SK-N-SH treated with all-trans-retinoic acid at 6 μM for 48 hours (cell line): ENCODE measurements around the gene SLC10A1.

Experiments used
- ATAC-seq: fragments of 200-7000 bp; cut with Tn5 transposase; 3 replicates; pipeline ENCODE4 v1.9.1; 2020; ENCODE audit warnings: mild to moderate bottlenecking, moderate library complexity
- ARNTL ChIP-seq: fragments of 450-650 bp; formaldehyde crosslinking; IDR thresholded peaks from 2 replicates; pipeline ENCODE4 v1.5.0; 2020; ENCODE audit warnings: low read depth, mild to moderate bottlenecking, moderate library complexity, borderline replicate concordance
- BACH2 ChIP-seq: fragments of 250-450 bp; sonication (Bioruptor Pico); IDR thresholded peaks from 2 replicates; pipeline ENCODE4 v1.9.0; 2021; ENCODE audit warnings: mild to moderate bottlenecking, borderline replicate concordance
- CREB5 ChIP-seq: fragments of 250-450 bp; sonication (Bioruptor Pico); IDR thresholded peaks from 2 replicates; pipeline ENCODE4 v1.5.1; 2020; ENCODE audit warnings: low read depth, mild to moderate bottlenecking, moderate library complexity
- CSDC2 ChIP-seq: fragments of 250-450 bp; sonication (Bioruptor Pico); IDR thresholded peaks from 2 replicates; pipeline ENCODE4 v1.5.0; 2020; ENCODE audit warnings: mild to moderate bottlenecking, moderate library complexity
- CSRNP3 ChIP-seq: fragments of 250-450 bp; sonication (Bioruptor Pico); IDR thresholded peaks from 2 replicates; pipeline ENCODE4 v1.5.1; 2021; ENCODE audit warnings: mild to moderate bottlenecking, moderate library complexity
- ESRRG ChIP-seq: fragments of 250-450 bp; sonication (Bioruptor Pico); IDR thresholded peaks from 2 replicates; pipeline ENCODE4 v1.6.1; 2021; ENCODE audit warnings: mild to moderate bottlenecking
- GLIS3 ChIP-seq: fragments of 250-450 bp; sonication (Bioruptor Pico); IDR thresholded peaks from 2 replicates; pipeline ENCODE4 v1.5.0; 2020; ENCODE audit warnings: mild to moderate bottlenecking, moderate library complexity
- OSR1 ChIP-seq: fragments of 250-450 bp; sonication (Bioruptor Pico); IDR thresholded peaks from 2 replicates; pipeline ENCODE4 v1.8.0; 2022; ENCODE audit warnings: moderate library complexity, mild to moderate bottlenecking, inconsistent platforms
- PATZ1 ChIP-seq: fragments of 250-450 bp; sonication (Bioruptor Pico); IDR thresholded peaks from 2 replicates; pipeline ENCODE4 v1.8.0; 2020; ENCODE audit warnings: mild to moderate bottlenecking, moderate library complexity, borderline replicate concordance
- PPARA ChIP-seq: fragments of 250-450 bp; sonication (Bioruptor Pico); IDR thresholded peaks from 2 replicates; pipeline ENCODE4 v1.5.0; 2020; ENCODE audit warnings: mild to moderate bottlenecking, borderline replicate concordance
- RARB ChIP-seq: fragments of 250-450 bp; sonication (Bioruptor Pico); IDR thresholded peaks from 2 replicates; pipeline ENCODE4 v1.8.0; 2021; ENCODE audit warnings: mild to moderate bottlenecking, moderate library complexity
- TCF4 ChIP-seq: fragments of 250-450 bp; sonication (Bioruptor Pico); IDR thresholded peaks from 2 replicates; pipeline ENCODE4 v1.8.0; 2021; ENCODE audit warnings: mild to moderate bottlenecking, moderate library complexity, borderline replicate concordance
- TOX ChIP-seq: fragments of 250-450 bp; sonication (Bioruptor Pico); IDR thresholded peaks from 2 replicates; pipeline ENCODE4 v1.8.0; 2021; ENCODE audit warnings: mild to moderate bottlenecking, moderate library complexity, borderline replicate concordance
- TSHZ2 ChIP-seq: fragments of 250-450 bp; sonication (Bioruptor Pico); IDR thresholded peaks from 2 replicates; pipeline ENCODE4 v1.5.0; 2020; ENCODE audit warnings: mild to moderate bottlenecking, moderate library complexity
- ZC3H10 ChIP-seq: fragments of 250-450 bp; sonication (Bioruptor Pico); IDR thresholded peaks from 2 replicates; pipeline ENCODE4 v1.5.1; 2021; ENCODE audit warnings: mild to moderate bottlenecking, moderate library complexity
- ZFP3 ChIP-seq: fragments of 250-450 bp; sonication (Bioruptor Pico); IDR thresholded peaks from 2 replicates; pipeline ENCODE4 v1.5.0; 2020; ENCODE audit warnings: mild to moderate bottlenecking, moderate library complexity
- ZFP30 ChIP-seq: fragments of 450-650 bp; formaldehyde crosslinking; IDR thresholded peaks from 2 replicates; pipeline ENCODE4 v1.5.0; 2022; ENCODE audit warnings: mild to moderate bottlenecking, moderate library complexity
- ZNF70 ChIP-seq: fragments of 450-650 bp; formaldehyde crosslinking; IDR thresholded peaks from 2 replicates; pipeline ENCODE4 v1.5.0; 2020; ENCODE audit warnings: mild to moderate bottlenecking, moderate library complexity
- ZNF8 ChIP-seq: fragments of 450-650 bp; formaldehyde crosslinking; IDR thresholded peaks from 2 replicates; pipeline ENCODE4 v1.5.0; 2020; ENCODE audit warnings: mild to moderate bottlenecking, moderate library complexity

The SLC10A1 gene

GRCh38 chr14:69845050-69845581 lies 48.1 kb upstream of the SLC10A1 start:
- ATAC-seq: no peak
- no peak for TF ChIP-seq BACH2 (CRISPR knock-in tag)

GRCh38 chr14:69844171-69844570 lies 47.1 kb upstream of the SLC10A1 start:
- TF ChIP-seq ZNF8 (CRISPR knock-in tag): no peak
- TF ChIP-seq OSR1 (CRISPR knock-in tag): no peak
- TF ChIP-seq TOX (CRISPR knock-in tag): no peak
- no peak for TF ChIP-seq CSRNP3 (CRISPR knock-in tag)
- TF ChIP-seq CSDC2 (CRISPR knock-in tag): no peak
- no peak for TF ChIP-seq GLIS3 (CRISPR knock-in tag)
- TF ChIP-seq ZFP3 (CRISPR knock-in tag): no peak
- TF ChIP-seq CREB5 (CRISPR knock-in tag): no peak
- ATAC-seq: no peak

- no peak for ATAC-seq
- TF ChIP-seq ZC3H10 (CRISPR knock-in tag): no peak
- no peak for TF ChIP-seq ZFP30
- no peak for TF ChIP-seq TCF4 (CRISPR knock-in tag)
- TF ChIP-seq CREB5 (CRISPR knock-in tag): no peak
- no peak for TF ChIP-seq PPARA (CRISPR knock-in tag)
- no peak for TF ChIP-seq TSHZ2 (CRISPR knock-in tag)
- no peak for TF ChIP-seq ZNF8 (CRISPR knock-in tag)
- TF ChIP-seq BACH2 (CRISPR knock-in tag): no peak
- TF ChIP-seq CSDC2 (CRISPR knock-in tag): no peak
- no peak for TF ChIP-seq OSR1 (CRISPR knock-in tag)
- no peak for TF ChIP-seq RARB (CRISPR knock-in tag)
- TF ChIP-seq ZNF70 (CRISPR knock-in tag): no peak
- no peak for TF ChIP-seq ZFP3 (CRISPR knock-in tag)
- no peak for TF ChIP-seq GLIS3 (CRISPR knock-in tag)
- no peak for TF ChIP-seq TOX (CRISPR knock-in tag)
- no peak for TF ChIP-seq CSRNP3 (CRISPR knock-in tag)
- TF ChIP-seq ESRRG (CRISPR knock-in tag): no peak
- no peak for TF ChIP-seq ARNTL
- no peak for TF ChIP-seq PATZ1
These were observed 45.8 kb upstream of the SLC10A1 start for GRCh38 chr14:69842686-69843420.
